Mesenchymal stem cell (in vitro differentiated cells and primary cell): ENCODE data around the gene RPL6.
"Not testable (repeated sequence)": the region's sequence is repeated elsewhere in the genome, so short reads cannot be mapped to it uniquely, and the experiment has no call there.

Experiments used
- DNase-seq: peaks from one replicate; pipeline ENCODE4 v3.0.0-alpha.2; 2013
- H2AFZ ChIP-seq: one replicate; pipeline ENCODE4 v1.6.1; 2013; ENCODE audit warnings: low read depth, mild to moderate bottlenecking, control low read depth, inconsistent platforms, low read length, moderate library complexity
- H2AK5ac ChIP-seq: 2 replicates; pipeline ENCODE4 v1.6.1; 2013; ENCODE audit warnings: low read length, moderate library complexity, mild to moderate bottlenecking, inconsistent platforms; ENCODE audit not compliant: severe bottlenecking
- H2BK120ac ChIP-seq: one replicate; pipeline ENCODE4 v1.6.1; 2013; ENCODE audit warnings: low read depth, mild to moderate bottlenecking, inconsistent platforms, low read length, moderate library complexity
- H2BK12ac ChIP-seq, 2 experiments: one replicate each; pipeline ENCODE4 v1.6.1; 2013; ENCODE audit warnings: inconsistent platforms in 2 of 2, low read length in 2 of 2, mild to moderate bottlenecking in 2 of 2, moderate library complexity in 2 of 2, control low read depth in 1 of 2
- H2BK15ac ChIP-seq: one replicate; pipeline ENCODE4 v1.6.1; 2013; ENCODE audit warnings: mild to moderate bottlenecking, low read depth, inconsistent platforms; ENCODE audit not compliant: poor library complexity, severe bottlenecking
- H2BK5ac ChIP-seq: 2 replicates; pipeline ENCODE4 v1.6.1; 2013; ENCODE audit warnings: low read depth, mild to moderate bottlenecking, low read length, control low read depth, inconsistent platforms; ENCODE audit not compliant: poor library complexity, severe bottlenecking
- H3K14ac ChIP-seq, 2 experiments: one replicate each; pipeline ENCODE4 v1.6.1; 2013; ENCODE audit warnings: inconsistent platforms in 2 of 2, low read length in 2 of 2, control low read depth in 1 of 2, mild to moderate bottlenecking in 1 of 2, moderate library complexity in 1 of 2
- H3K18ac ChIP-seq, 2 experiments: one replicate each; pipeline ENCODE4 v1.6.1; 2013; ENCODE audit warnings: inconsistent platforms in 2 of 2, low read length in 2 of 2, control low read depth in 1 of 2, low read depth in 1 of 2, mild to moderate bottlenecking in 1 of 2
- H3K23ac ChIP-seq, 2 experiments: one replicate each; pipeline ENCODE4 v1.6.1; 2013; ENCODE audit warnings: inconsistent platforms in 2 of 2, low read length in 2 of 2, mild to moderate bottlenecking in 2 of 2, moderate library complexity in 2 of 2, control low read depth in 1 of 2
- H3K27ac ChIP-seq: 2 replicates; pipeline ENCODE4 v1.5.1; 2013; ENCODE audit warnings: mild to moderate bottlenecking, moderate library complexity, low read length, control low read depth, inconsistent platforms; ENCODE audit not compliant: poor library complexity, severe bottlenecking
- H3K27me3 ChIP-seq, 2 experiments: 2 replicates each; pipeline versions ENCODE4 v1.6.1 to v1.7.0; 2013; ENCODE audit warnings: low read length in 2 of 2, mild to moderate bottlenecking in 2 of 2, moderate library complexity in 2 of 2, control low read depth in 1 of 2, inconsistent platforms in 1 of 2; ENCODE audit not compliant: control insufficient read depth in 1 of 2, insufficient read depth in 1 of 2
- H3K36me3 ChIP-seq, 2 experiments: 2 replicates each; pipeline versions ENCODE4 v1.6.1 to v1.7.0; 2013; ENCODE audit warnings: low read length in 2 of 2, control low read depth in 1 of 2, inconsistent platforms in 1 of 2, low read depth in 1 of 2, mild to moderate bottlenecking in 1 of 2; ENCODE audit not compliant: insufficient read depth in 2 of 2, control insufficient read depth in 1 of 2
- H3K4ac ChIP-seq, 2 experiments: one replicate each; pipeline ENCODE4 v1.6.1; 2013; ENCODE audit warnings: inconsistent platforms in 2 of 2, low read length in 2 of 2, mild to moderate bottlenecking in 2 of 2, moderate library complexity in 2 of 2, control low read depth in 1 of 2, low read depth in 1 of 2
- H3K4me1 ChIP-seq: 2 replicates; pipeline ENCODE4 v1.6.1; 2013; ENCODE audit warnings: low read depth, low read length, control low read depth; ENCODE audit not compliant: control insufficient read depth, insufficient read depth
- H3K4me2 ChIP-seq: 2 replicates; pipeline ENCODE4 v1.6.1; 2013; ENCODE audit warnings: low read length, mild to moderate bottlenecking, inconsistent platforms; ENCODE audit not compliant: poor library complexity, severe bottlenecking
- H3K4me3 ChIP-seq, 2 experiments: 2 replicates each; pipeline versions ENCODE4 v1.5.1 to v1.7.0; 2013; ENCODE audit warnings: low read length in 2 of 2, mild to moderate bottlenecking in 2 of 2, control low read depth in 1 of 2, low read depth in 1 of 2; ENCODE audit not compliant: insufficient read depth in 1 of 2
- H3K79me1 ChIP-seq: replicated peaks from 2 replicates; pipeline ENCODE4 v1.6.1; 2013; ENCODE audit warnings: mild to moderate bottlenecking, control low read depth, low read length, inconsistent platforms; ENCODE audit not compliant: poor library complexity, severe bottlenecking
- H3K9ac ChIP-seq: 2 replicates; pipeline ENCODE4 v1.7.0; 2013; ENCODE audit warnings: mild to moderate bottlenecking, low read length, moderate library complexity
- H3K9me3 ChIP-seq: 2 replicates; pipeline ENCODE4 v1.7.0; 2013; ENCODE audit warnings: mild to moderate bottlenecking, low read length; ENCODE audit not compliant: control insufficient read depth
- H4K8ac ChIP-seq: one replicate; pipeline ENCODE4 v1.6.1; 2013; ENCODE audit warnings: inconsistent platforms, mild to moderate bottlenecking, low read length, moderate library complexity
- H4K91ac ChIP-seq: one replicate; pipeline ENCODE4 v1.6.1; 2013; ENCODE audit warnings: mild to moderate bottlenecking, low read length, inconsistent platforms
- WGBS: methylation state at CpG from one replicate; pipeline ENCODE4 v1.1.7; 2013; ENCODE audit warnings: mixed read lengths; 5-methylcytosine and 5-hydroxymethylcytosine counted together

The RPL6 gene

DNA sequence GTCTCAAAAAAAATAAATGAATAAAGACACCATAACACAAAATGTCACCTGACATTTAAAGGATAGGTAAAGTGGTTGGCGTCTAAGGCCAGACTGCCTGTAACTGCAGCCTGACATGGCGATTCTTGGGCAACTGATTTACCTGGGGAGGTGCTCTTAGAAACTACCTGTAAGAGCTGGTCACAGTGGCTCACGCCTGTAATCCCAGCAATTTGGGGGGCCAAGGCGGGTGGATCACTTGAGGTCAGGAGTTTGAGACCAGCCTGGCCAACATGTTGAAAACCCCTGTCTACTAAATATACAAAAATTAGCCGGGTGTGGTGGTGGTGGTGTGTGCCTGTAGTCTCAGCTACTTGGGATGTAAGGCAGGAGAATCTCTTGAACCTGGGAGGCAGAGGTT lies 8.4 kb downstream of the RPL6 start:
- Histone ChIP-seq H3K4me2 (no peak overlapping the region), H3K79me1 (no peaks in the 10 kb centered on the region), H3K14ac (no peak overlapping the region), H3K9me3 (no peaks in the 10 kb centered on the region), H4K91ac (no peak overlapping the region), H3K4me3 (no peak overlapping the region), H3K9ac (no peak overlapping the region), H3K36me3 (peaks cover 14 to 21% of the 10 kb centered on the region in 2 experiments), H2BK15ac (no peak overlapping the region), H2AK5ac (no peak overlapping the region), H3K18ac (no peak overlapping the region), H3K4me1 (peaks cover 1% of the 10 kb centered on the region), H2BK5ac (no peak overlapping the region), H2BK12ac (no peak overlapping the region), H4K8ac (no peak overlapping the region), H3K23ac (no peak overlapping the region), H2BK120ac (no peak overlapping the region), H3K27me3 (no peaks in the 10 kb centered on the region), H3K27ac (no peak overlapping the region), H2AFZ (no peak overlapping the region), H3K4ac (no peak overlapping the region)
- DNase-seq, result no peak
- WGBS, result 92% methylated on average over 3 of the region's 5 CpGs

DNA sequence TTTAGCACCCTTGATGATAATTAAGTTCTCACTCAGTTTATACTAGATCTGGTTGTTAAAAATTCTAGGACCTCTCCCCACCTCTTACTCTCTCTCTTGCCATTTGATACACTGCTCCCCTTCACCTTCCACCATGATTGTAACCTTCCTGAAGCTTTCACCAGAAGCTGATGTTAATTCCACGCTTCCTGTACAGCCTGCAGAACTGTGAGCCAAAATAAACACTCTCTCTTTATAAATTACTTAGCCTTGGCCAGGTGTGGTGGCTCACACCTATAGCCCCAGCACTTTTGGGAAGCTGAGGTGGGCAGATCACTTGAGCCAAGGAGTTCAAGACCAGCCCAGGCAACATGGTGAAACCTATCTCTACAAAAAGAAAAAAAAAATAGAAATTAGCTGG lies 16.1 kb downstream of the RPL6 start:
- no peak overlapping the region for H2BK12ac ChIP-seq
- H2BK5ac ChIP-seq, result no peak overlapping the region
- no peaks in the 10 kb centered on the region for H3K4me1 ChIP-seq
- no peak overlapping the region for H3K23ac ChIP-seq
- no peak overlapping the region for H4K8ac ChIP-seq
- no peak overlapping the region for H3K4me3 ChIP-seq
- H3K9me3 ChIP-seq, result no peaks in the 10 kb centered on the region
- no peak overlapping the region for H3K27ac ChIP-seq
- DNase-seq, result no peak
- H3K27me3 ChIP-seq, result peaks cover 0 to 2% of the 10 kb centered on the region in 2 experiments
- H3K36me3 ChIP-seq, result no peaks in the 10 kb centered on the region
- no peak overlapping the region for H2AFZ ChIP-seq
- 83% methylated on average over 1 of the region's 1 CpG for WGBS
- H2AK5ac ChIP-seq, result no peak overlapping the region
- H2BK15ac ChIP-seq, result no peak overlapping the region
- no peak overlapping the region for H4K91ac ChIP-seq
- no peak overlapping the region for H3K14ac ChIP-seq
- H3K4me2 ChIP-seq, result no peak overlapping the region
- H3K79me1 ChIP-seq, result no peaks in the 10 kb centered on the region
- H3K18ac ChIP-seq, result no peak overlapping the region
- H2BK120ac ChIP-seq, result no peak overlapping the region
- no peak overlapping the region for H3K4ac ChIP-seq
- H3K9ac ChIP-seq, result no peak overlapping the region

DNA sequence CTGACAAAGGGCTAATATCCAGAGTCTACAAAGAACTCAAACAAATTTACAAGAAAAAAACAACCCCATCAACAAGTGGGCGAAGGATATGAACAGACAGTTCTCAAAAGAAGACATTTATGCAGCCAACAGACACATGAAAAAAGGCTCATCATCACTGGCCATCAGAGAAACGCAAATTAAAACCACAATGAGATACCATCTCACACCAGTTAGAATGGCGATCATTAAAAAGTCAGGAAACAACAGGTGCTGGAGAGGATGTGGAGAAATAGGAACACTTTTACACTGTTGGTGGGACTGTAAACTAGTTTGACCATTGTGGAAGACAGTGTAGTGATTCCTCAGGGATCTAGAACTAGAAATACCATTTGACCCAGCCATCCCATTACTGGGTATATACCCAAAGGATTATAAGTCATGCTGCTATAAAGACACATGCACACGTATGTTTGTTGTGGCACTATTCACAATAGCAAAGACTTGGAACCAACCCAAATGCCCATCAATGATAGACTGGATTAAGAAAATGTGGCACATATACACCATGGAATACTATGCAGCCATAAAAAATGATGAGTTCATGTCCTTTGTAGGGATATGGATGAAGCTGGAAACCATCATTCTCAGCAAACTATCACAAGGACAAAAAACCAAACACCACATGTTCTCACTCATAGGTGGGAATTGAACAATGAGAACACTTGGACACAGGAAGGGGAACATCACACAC lies 19.3 kb downstream of the RPL6 start:
- H2BK15ac ChIP-seq, H3K27me3 ChIP-seq, H3K27ac ChIP-seq, H3K4me1 ChIP-seq, H3K36me3 ChIP-seq, H3K18ac ChIP-seq, H2BK120ac ChIP-seq, H2AFZ ChIP-seq, H3K79me1 ChIP-seq, H4K91ac ChIP-seq, H2BK12ac ChIP-seq, H2BK5ac ChIP-seq, H3K9ac ChIP-seq, H2AK5ac ChIP-seq, DNase-seq, H3K9me3 ChIP-seq, H3K4me2 ChIP-seq, H3K4me3 ChIP-seq, H3K14ac ChIP-seq, H4K8ac ChIP-seq, H3K4ac ChIP-seq, H3K23ac ChIP-seq: not testable (repeated sequence)
- 70% methylated on average over 1 of the region's 4 CpGs for WGBS

DNA sequence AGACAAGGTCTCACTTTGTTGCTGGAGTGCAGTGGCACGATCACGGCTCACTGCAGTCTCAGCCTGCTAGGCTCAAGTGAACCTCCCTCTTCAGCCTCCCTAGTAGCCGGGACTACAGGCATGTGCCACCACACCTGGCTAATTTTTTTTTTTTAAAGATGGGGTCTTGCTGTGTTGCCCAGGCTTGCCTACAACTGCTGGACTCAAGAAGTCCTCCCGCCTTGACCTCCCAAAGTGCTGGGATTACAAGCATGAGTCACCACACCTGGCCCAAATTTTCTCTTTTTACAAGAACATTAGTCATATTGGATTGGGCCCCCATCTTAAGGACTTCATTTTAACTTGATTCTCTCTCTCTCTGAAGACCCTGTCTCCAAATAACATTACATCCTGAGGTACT lies 20.2 kb downstream of the RPL6 start:
- Histone ChIP-seq H3K4me2 (no peak overlapping the region), H3K18ac (no peak overlapping the region), H3K14ac (no peak overlapping the region), H3K4ac (no peak overlapping the region), H2AFZ (no peak overlapping the region), H4K8ac (no peak overlapping the region), H3K27me3 (peaks cover 0 to 4% of the 10 kb centered on the region in 2 experiments), H4K91ac (no peak overlapping the region), H3K9ac (no peak overlapping the region), H3K4me3 (no peak overlapping the region), H2AK5ac (no peak overlapping the region), H3K36me3 (no peaks in the 10 kb centered on the region), H3K9me3 (no peaks in the 10 kb centered on the region), H3K27ac (no peak overlapping the region), H3K79me1 (no peaks in the 10 kb centered on the region), H2BK12ac (no peak overlapping the region), H2BK15ac (no peak overlapping the region), H3K23ac (no peak overlapping the region), H2BK5ac (no peak overlapping the region), H2BK120ac (no peak overlapping the region), H3K4me1 (no peaks in the 10 kb centered on the region)
- WGBS, result 89% methylated on average over 4 of the region's 4 CpGs
- no peak for DNase-seq
